ENCODE data around the gene AFDN.

DNA sequence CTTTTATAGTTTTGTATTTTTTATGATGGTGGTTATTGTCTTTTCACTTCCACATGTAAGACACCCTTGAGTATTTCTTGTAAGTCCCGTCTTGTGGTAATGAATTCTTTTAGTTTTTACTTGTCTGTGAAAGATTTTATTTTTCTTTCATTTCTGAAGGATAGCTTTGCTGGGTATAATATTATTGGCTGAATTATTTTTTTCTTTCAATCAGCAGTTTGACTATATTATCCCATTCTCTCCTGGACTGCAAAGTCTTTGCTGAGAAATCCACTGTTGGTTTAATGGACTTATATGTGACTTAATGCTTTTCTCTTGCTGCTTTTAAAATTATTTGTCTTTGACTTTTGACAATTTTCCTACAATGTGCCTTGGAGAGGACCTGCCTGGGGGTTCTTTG is 184.6 kb downstream of the AFDN start:
- TF ChIP-seq, protein P1, sequence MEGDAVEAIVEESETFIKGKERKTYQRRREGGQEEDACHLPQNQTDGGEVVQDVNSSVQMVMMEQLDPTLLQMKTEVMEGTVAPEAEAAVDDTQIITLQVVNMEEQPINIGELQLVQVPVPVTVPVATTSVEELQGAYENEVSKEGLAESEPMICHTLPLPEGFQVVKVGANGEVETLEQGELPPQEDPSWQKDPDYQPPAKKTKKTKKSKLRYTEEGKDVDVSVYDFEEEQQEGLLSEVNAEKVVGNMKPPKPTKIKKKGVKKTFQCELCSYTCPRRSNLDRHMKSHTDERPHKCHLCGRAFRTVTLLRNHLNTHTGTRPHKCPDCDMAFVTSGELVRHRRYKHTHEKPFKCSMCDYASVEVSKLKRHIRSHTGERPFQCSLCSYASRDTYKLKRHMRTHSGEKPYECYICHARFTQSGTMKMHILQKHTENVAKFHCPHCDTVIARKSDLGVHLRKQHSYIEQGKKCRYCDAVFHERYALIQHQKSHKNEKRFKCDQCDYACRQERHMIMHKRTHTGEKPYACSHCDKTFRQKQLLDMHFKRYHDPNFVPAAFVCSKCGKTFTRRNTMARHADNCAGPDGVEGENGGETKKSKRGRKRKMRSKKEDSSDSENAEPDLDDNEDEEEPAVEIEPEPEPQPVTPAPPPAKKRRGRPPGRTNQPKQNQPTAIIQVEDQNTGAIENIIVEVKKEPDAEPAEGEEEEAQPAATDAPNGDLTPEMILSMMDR (IDR thresholded peaks at IDR 0.05) = no peak
- TF ChIP-seq POLR2A (IDR thresholded peaks at IDR 0.05) (no peak), EP300 (IDR thresholded peaks at IDR 0.05) (no peak)
